Skeletal muscle tissue (tissue), 4 donors: ENCODE results near the gene XIRP1. TPM values are rescaled to one million over a fixed set of nuclear protein-coding genes. Genes with fewer than 3 reads are reported as not detected.

Source experiments
- H3K27ac ChIP-seq: one replicate; pipeline ENCODE4 v1.7.0; 2013; ENCODE audit warnings: mild to moderate bottlenecking, low read depth, low read length, inconsistent platforms
- H3K27me3 ChIP-seq, 3 donors: one replicate each; pipeline ENCODE4 v1.7.0; 2013; ENCODE audit warnings: low read length in 3 of 3; ENCODE audit not compliant: control insufficient read depth in 3 of 3, insufficient read depth in 3 of 3
- H3K36me3 ChIP-seq, 3 donors: one replicate each; pipeline ENCODE4 v1.7.0; 2013; ENCODE audit warnings: low read length in 3 of 3; ENCODE audit not compliant: control insufficient read depth in 3 of 3, insufficient read depth in 3 of 3
- H3K4me1 ChIP-seq, 3 donors: one replicate each; pipeline ENCODE4 v1.7.0; 2013; ENCODE audit warnings: low read length in 3 of 3, mild to moderate bottlenecking in 3 of 3; ENCODE audit not compliant: control insufficient read depth in 3 of 3, insufficient read depth in 3 of 3
- H3K4me3 ChIP-seq, 3 donors: one replicate each; pipeline ENCODE4 v1.7.0; 2013; ENCODE audit warnings: low read length in 3 of 3
- H3K9ac ChIP-seq, 3 donors: one replicate each; pipeline ENCODE4 v1.7.0; 2013; ENCODE audit warnings: low read length in 3 of 3, mild to moderate bottlenecking in 3 of 3, moderate library complexity in 2 of 3, low read depth in 1 of 3
- H3K9me3 ChIP-seq, 3 donors: one replicate each; pipeline ENCODE4 v1.7.0; 2013; ENCODE audit warnings: low read length in 3 of 3; ENCODE audit not compliant: control insufficient read depth in 3 of 3
- total RNA-seq: library from RNA; depleted of rRNA; stranded (reverse); fragments of >200 nt; gene quantifications from one replicate; pipeline ENCODE4 v1.2.3, GENCODE V29; 2014
- donor health status: Osteomylitis.

The XIRP1 gene
- total RNA-seq, 1 donor from 2014 or later, result 30.8 TPM

DNA sequence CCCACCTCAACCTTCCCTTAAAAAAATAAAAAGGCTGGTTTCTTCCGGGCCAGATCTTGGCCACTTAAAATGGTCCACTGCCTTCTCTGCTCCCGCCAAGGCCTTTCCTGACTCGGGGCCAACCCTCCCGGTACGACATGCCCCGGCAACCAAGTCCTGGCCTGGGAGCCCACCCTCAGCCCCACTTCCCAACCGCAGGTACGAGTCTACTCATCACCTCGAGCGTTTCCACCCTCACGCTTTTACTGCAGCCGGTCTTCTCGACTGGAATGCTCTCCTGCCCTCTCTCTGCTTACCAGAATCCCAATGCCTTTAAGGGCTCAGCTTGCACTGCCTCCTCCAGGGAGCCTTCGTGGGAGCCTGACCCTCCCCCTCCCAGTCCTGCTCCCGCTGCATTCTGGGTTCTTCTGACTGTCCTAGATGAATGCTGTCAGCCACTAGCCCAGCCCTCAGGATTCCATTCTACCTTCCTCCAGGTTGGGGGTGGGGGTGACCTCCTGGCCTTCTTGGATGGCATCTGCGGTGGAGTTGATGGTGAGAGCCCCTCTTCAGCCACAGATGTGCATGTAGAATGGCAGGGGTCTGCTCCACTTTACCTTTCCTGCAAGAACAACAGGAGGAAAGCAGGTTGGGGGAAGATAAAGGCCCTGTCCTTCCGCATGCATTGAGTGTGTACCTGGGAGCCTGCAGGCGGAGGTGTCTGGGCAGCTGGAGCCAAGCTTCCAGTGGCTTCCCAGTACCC is 37.9 kb downstream of the XIRP1 start:
- H3K36me3 ChIP-seq, result no peaks in the 10 kb centered on the region
- H3K27ac ChIP-seq, result peak overlapping the region; percentile 99
- no peak overlapping the region for H3K4me3 ChIP-seq
- H3K9me3 ChIP-seq, result no peaks in the 10 kb centered on the region
- H3K9ac ChIP-seq, result no peak overlapping the region
- peaks cover 32 to 38% (median 33%) of the 10 kb centered on the region in 3 donors for H3K4me1 ChIP-seq
- H3K27me3 ChIP-seq, result no peaks in the 10 kb centered on the region

DNA sequence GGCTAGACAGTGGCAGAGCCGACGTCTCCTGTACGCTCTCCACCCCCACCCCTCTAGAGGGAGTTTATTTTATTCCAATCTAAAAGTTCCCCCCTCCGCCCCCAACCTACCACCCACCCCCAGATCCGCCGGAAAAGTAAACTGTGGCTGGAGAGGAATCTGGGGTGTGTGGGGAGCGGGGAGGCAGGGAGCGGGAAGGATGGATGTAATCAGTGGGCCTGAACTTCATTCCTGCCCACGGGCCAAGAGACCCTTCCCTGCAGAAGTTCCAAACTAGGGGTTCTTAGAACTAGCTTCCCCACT is 38.5 kb downstream of the XIRP1 start:
- H3K9me3 ChIP-seq, result no peaks in the 10 kb centered on the region
- no peaks in the 10 kb centered on the region for H3K36me3 ChIP-seq
- H3K4me1 ChIP-seq, result peaks cover 37 to 43% (median 38%) of the 10 kb centered on the region in 3 donors
- H3K4me3 ChIP-seq, result peak overlapping the region; percentile 30 to 60 (median 54)
- peak overlapping the region; percentile 57 to 99 (median 60) for H3K9ac ChIP-seq
- peak overlapping the region; percentile 99 for H3K27ac ChIP-seq
- no peaks in the 10 kb centered on the region for H3K27me3 ChIP-seq

DNA sequence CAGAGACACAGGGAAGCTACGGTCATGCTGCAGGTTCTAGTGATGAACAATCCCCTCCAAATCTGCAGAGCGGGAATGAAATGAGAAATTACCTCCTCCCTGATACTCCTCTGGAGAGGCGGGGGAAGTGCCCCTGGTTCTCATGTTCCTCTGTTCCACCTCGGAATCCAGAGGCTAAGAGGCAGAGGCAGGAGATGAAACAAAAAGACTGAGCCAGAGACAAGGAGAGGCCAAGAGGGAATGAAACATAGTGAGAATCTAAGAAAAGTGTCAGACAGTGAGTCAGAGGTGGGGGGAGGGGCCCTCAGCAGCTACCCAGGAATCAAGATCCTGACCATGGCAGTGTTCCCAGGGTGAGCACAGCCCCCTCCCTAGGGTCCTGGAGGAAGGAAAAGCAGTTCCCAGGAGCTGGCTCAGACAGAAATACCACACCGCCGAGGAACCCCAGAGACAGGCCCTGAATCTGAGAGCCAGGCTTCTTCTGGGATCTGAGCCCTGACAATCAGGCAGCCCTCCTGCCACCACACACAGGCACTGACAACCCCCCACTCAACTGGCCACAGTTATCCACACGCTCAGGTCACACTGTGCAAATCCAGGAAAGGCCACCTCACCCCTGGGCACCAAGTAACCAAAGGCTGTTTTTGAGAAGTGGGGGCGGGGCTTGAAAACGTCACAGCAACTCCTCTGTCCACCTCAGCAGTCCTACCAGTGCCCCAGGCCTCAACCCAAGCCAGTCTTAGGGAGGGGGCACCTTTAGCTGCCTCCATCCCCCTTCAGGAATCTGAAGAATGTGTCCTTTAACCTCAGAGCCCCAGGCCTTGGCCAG is 41.4 kb downstream of the XIRP1 start:
- Histone ChIP-seq H3K36me3 (peaks cover 6 to 7% (median 7%) of the 10 kb centered on the region in 3 donors), H3K4me3 (peak overlapping the region; percentile 88 to 93 (median 88)), H3K27me3 (no peaks in the 10 kb centered on the region), H3K9ac (peak overlapping the region; percentile 98 to 99 (median 99)), H3K4me1 (peaks cover 65 to 72% (median 67%) of the 10 kb centered on the region in 3 donors), H3K9me3 (no peaks in the 10 kb centered on the region), H3K27ac (peak overlapping the region; percentile 99)

DNA sequence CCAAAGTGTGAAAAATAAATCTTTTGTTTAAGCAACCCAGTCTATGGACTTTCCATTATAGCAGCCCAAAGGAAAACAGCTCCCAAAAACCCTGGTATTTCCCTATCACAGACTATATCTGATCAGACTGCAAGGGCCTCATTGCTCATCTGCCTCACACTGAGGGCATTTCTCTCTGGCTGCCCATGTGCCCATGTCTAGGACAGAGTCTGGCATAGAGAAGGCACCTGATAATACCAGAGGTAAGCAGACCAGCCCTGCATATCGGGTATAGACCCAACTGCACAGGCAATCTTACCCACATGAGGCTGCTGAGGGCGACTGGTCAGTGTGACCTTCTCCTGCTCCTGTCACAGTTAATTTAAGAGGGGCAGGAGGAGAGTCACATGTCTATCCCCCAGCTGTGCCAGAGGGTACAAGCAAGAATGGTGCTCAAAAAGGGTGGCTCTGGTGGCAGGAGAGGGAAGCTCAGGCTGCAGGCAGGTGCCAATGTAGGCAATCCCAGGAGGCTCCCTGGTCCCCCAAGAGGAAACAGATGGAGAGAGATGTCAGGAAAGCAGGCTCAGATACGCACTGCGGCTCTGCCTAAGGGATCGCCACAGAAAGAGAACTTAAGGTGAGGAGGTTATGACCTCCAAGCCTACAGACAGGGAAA is 42.1 kb downstream of the XIRP1 start:
- H3K4me3 ChIP-seq, result peak overlapping the region; percentile 59 to 93 (median 88)
- H3K4me1 ChIP-seq, result peaks cover 69 to 75% (median 70%) of the 10 kb centered on the region in 3 donors
- peak overlapping the region; percentile 98 to 99 (median 99) for H3K9ac ChIP-seq

DNA sequence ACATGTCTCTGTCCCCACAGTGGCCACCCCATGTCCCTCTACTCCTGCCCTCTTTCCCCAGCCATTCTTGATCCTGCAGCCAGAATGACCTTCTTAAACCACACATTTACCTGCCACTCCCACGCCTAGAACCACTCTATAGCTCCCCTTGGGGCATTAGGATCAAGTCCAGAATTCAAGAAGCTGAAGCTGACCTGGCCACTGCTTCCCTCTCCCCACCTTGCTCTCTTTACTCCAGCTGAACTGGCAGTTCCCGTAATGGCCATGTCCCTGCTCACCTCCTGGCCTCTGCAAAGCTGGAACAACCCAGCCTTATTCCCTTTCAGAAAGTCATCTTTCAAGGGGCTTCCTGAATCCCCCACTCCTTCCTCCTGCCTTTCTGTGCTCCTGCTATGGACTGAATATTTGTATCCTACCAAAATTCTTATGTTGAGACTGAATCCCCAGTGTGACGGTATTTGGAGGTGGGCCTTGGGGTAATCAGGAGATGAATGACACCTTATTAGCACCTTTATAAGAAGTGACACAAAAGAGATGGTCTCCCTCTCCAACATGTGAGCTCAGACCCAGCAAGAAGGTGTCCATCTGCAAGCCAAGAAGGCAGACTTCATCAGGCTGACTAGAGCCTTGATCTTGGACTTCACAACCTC is 42.8 kb downstream of the XIRP1 start:
- peak overlapping the region; percentile 15 to 93 (median 88) for H3K4me3 ChIP-seq
- no peaks in the 10 kb centered on the region for H3K27me3 ChIP-seq
- H3K36me3 ChIP-seq, result peaks cover 17 to 19% (median 18%) of the 10 kb centered on the region in 3 donors
- H3K4me1 ChIP-seq, result peaks cover 69 to 75% (median 70%) of the 10 kb centered on the region in 3 donors
- H3K27ac ChIP-seq, result peak overlapping the region; percentile 99
- H3K9ac ChIP-seq, result peak overlapping the region; percentile 59 to 99 (median 99)
- no peaks in the 10 kb centered on the region for H3K9me3 ChIP-seq

More for the DNA sequence above, 42.1 kb downstream of the XIRP1 start:
- Histone ChIP-seq H3K9me3 (no peaks in the 10 kb centered on the region), H3K27me3 (no peaks in the 10 kb centered on the region), H3K36me3 (peaks cover 11 to 13% (median 12%) of the 10 kb centered on the region in 3 donors), H3K27ac (peak overlapping the region; percentile 99)

DNA sequence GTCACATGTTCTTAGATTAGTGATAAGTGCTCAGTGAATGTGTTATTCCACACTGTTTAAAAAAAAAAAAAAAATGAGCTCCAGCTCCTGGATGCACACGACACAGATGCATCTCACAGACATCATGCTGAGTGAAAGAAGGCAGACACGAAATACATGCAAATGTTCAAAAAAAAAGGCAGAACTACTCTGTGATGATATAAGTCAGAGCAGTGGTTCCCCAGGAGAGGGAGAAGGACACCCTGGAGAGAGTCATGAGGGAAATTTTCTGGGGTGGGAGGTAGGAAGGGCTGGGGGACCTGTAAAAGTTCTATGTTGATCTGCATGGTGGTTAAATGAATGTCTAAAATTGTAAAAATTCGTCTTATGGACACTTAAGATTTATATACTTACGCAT is 43.3 kb downstream of the XIRP1 start:
- Histone ChIP-seq H3K27me3 (no peaks in the 10 kb centered on the region), H3K4me3 (no peak overlapping the region), H3K4me1 (peaks cover 69 to 78% (median 70%) of the 10 kb centered on the region in 3 donors), H3K9me3 (no peaks in the 10 kb centered on the region), H3K9ac (peak overlapping the region in 1 of 3 donors; percentile 76), H3K36me3 (peaks cover 22 to 25% (median 24%) of the 10 kb centered on the region in 3 donors), H3K27ac (peak overlapping the region; percentile 99)

DNA sequence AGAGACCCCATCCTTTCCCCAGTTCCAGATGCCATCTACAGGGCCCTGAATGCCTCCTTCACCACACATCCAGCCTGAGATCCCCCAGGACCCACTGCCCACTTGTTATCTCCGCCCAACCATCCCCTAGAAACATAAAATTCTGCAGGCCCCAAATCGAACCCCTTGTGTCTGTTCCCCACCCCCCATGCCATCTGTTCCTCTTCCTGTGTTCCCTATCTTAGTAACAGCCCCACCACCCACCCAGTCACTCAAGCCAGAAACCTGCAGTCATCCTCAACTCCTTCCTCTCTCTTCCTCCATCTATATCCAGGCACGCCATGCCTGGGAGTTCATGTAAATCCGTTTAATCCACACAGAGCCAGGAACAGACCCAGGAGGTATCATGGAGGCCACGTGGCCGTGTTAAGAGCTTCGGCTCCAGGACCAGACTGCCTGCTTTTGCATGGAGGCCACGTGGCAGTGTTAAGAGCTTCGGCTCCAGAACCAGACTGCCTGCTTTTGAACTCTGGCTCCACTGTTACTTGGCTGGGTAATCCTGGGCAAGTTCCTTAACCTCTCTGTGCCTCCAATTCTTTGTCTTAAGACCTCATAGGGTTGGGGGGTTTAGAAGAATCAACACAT is 43.8 kb downstream of the XIRP1 start:
- Histone ChIP-seq H3K4me1 (peaks cover 71 to 83% (median 75%) of the 10 kb centered on the region in 3 donors), H3K36me3 (peaks cover 28 to 30% (median 29%) of the 10 kb centered on the region in 3 donors), H3K9ac (peak overlapping the region in 2 of 3 donors; percentile 66 to 76), H3K4me3 (peak overlapping the region; percentile 27 to 61 (median 37)), H3K27me3 (no peaks in the 10 kb centered on the region), H3K9me3 (no peaks in the 10 kb centered on the region), H3K27ac (peak overlapping the region; percentile 99)

DNA sequence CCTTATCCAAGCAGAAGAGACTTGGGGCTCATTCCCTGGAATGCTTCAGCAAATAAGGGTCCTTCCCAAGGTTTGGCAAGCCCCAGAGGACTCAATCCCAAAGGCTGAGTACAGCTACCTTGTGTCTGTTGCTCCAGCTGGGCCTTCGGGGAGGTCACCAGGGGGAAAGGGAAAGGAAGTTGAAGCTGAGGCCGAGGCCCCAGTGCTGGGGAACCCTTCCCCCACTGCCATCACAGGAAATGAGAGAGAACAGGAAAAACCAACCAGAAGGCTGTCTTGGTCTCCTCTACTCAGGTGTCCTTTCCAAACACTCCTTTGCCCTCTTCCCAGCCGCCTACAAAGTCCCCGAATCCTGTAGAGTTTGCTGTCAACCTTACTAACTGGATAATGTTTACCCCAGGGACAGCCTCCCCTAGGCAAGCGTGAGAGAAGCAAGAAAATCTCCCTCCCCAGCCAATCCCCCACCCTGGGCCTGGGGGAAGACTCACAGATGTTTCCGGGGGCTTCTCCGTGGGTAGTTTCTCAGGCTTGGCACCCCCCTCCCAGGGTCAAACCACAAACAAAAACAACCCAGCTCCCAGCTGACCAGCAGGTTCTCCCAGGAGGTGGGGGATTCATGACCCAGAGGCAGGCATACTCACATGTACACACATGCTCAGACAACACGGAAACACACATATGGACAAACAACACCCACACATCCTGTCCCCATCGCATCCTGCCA is 44.5 kb downstream of the XIRP1 start:
- Histone ChIP-seq H3K27ac (peak overlapping the region; percentile 99), H3K9ac (peak overlapping the region in 2 of 3 donors; percentile 66 to 76), H3K36me3 (peaks cover 34 to 36% (median 36%) of the 10 kb centered on the region in 3 donors), H3K4me1 (peaks cover 75 to 86% (median 82%) of the 10 kb centered on the region in 3 donors), H3K9me3 (no peaks in the 10 kb centered on the region), H3K27me3 (no peaks in the 10 kb centered on the region), H3K4me3 (peak overlapping the region; percentile 11 to 65 (median 37))
